ENCODE data around the gene PEAK1.

Gene PEAK1

GRCh38 chr15:77084436-77084835, 335.5 kb downstream of the PEAK1 start:
- DNase-seq, result no peak

- no peak for DNase-seq
These were observed 336.3 kb downstream of the PEAK1 start for GRCh38 chr15:77083381-77084160.

GRCh38 chr15:77081971-77082370, 337.9 kb downstream of the PEAK1 start:
- DNase-seq, result no peak

- no peak for DNase-seq
These were observed 343.5 kb downstream of the PEAK1 start for GRCh38 chr15:77076323-77076915.

GRCh38 chr15:77075528-77075927, 344.4 kb downstream of the PEAK1 start:
- no peak for DNase-seq

- DNase-seq, result no peak
These were observed 345.6 kb downstream of the PEAK1 start for GRCh38 chr15:77074350-77074749.

GRCh38 chr15:77071305-77072223, 348.3 kb downstream of the PEAK1 start:
- DNase-seq, result no peak

- DNase-seq, result peak; percentile 74
These were observed 349.2 kb downstream of the PEAK1 start, which contains the start of gene TSPAN3 for GRCh38 chr15:77070495-77071304. TSS of gene TSPAN3 (minus strand) at chr15:77071109. CDS start at chr15:77070954, 155 bp downstream.

GRCh38 chr15:77070180-77070494, 349.8 kb downstream of the PEAK1 start:
- DNase-seq, result no peak

GRCh38 chr15:77069521-77070121, 350.3 kb downstream of the PEAK1 start:
- DNase-seq, result no peak

- DNase-seq, result no peak
These were observed 351.3 kb downstream of the PEAK1 start for GRCh38 chr15:77068633-77069032.

- no peak for DNase-seq
These were observed 352.1 kb downstream of the PEAK1 start for GRCh38 chr15:77067691-77068367.

- DNase-seq, result no peak
These were observed 352.8 kb downstream of the PEAK1 start for GRCh38 chr15:77066971-77067690.

GRCh38 chr15:77064539-77065308, 355.2 kb downstream of the PEAK1 start:
- no peak for DNase-seq

GRCh38 chr15:77064063-77064462, 355.8 kb downstream of the PEAK1 start:
- no peak for DNase-seq

- no peak for DNase-seq
These were observed 356.7 kb downstream of the PEAK1 start for GRCh38 chr15:77063249-77063648.

GRCh38 chr15:77060546-77060945, 359.4 kb downstream of the PEAK1 start:
- no peak for DNase-seq

GRCh38 chr15:77059786-77060361, 360.0 kb downstream of the PEAK1 start:
- no peak for DNase-seq

- DNase-seq, result no peak
These were observed 361.4 kb downstream of the PEAK1 start for GRCh38 chr15:77058468-77058867.

- DNase-seq, result no peak
These were observed 362.2 kb downstream of the PEAK1 start for GRCh38 chr15:77057685-77058084.
